Vein endothelial cell (primary cell): Measurements from ENCODE around the gene RNF31. TPM values are rescaled to one million over a fixed set of nuclear protein-coding genes. Genes with fewer than 3 reads are reported as not detected.

Experiments
- small RNA-seq: library from RNA; depleted of rRNA; stranded (forward); fragments of <200 nt; gene quantifications from one replicate; pipeline ENCODE3, GENCODE V24; 2012
- total RNA-seq: library from RNA; depleted of rRNA; stranded (reverse); fragments of >200 nt; gene quantifications from 2 replicates; pipeline ENCODE4 v1.2.3, GENCODE V29; 2012

The RNF31 gene
- total RNA-seq, result 48.3 and 60.3 TPM in 2 replicates

DNA sequence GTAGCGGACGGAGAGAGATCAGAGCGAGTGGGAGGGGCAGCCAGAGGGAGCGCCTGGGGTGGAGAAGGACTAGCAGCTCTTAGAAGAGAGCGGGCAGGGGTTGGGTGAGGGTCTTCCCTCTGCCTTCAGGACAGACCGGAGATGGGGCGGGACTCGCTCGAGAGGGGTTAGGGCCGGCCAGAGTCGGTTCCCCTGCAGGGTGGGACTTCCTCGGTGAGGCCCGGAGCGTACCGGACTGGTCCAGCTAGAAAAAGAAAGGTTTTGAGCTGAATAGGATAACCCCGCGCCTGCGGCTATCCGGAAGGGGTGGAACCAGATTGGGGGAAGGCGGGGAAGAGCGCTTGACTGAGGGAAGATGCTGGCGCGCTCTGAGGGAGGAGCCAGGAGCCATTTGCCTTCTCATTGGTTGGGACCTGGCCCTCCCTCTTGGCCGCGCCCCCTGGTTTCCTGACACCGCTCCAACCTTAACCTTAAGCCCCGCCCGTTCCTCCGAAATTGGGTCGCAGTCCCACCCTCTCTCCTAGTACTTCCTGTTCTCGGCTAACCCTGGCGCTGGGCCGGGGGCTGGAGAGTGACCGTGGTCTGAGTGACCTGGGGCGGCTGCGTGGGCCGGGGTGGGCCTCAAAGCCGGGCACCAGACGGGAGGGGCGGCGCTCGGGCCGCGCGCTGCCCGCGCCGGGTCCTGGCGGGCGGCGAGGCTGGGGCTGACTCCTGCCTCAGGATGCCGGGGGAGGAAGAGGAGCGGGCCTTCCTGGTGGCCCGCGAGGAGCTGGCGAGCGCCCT lies at the start of gene RNF31:
RNF31 (plus strand) TSS at position 521 of the 783 bp plus-strand sequence; CDS start at position 722, 201 bp downstream.

GRCh38 chr14:24114532-24115421 lies 32.5 kb upstream of the RNF31 start, which contains the start of the genes DCAF11 and NRL:
Gene DCAF11 (plus strand): TSS chr14:24114777. CDS start chr14:24115595, 818 bp downstream.
Gene NRL (minus strand): TSS chr14:24114949. CDS start chr14:24082848, 32,101 bp downstream.

GRCh38 chr14:24130380-24130716 lies 16.9 kb upstream of the RNF31 start, which contains the start of gene FITM1:
Gene FITM1 (plus strand): TSS chr14:24130659. CDS start chr14:24131564, 905 bp downstream.

GRCh38 chr14:24135834-24136683 lies 11.2 kb upstream of the RNF31 start, which contains the start of gene PSME1:
Gene PSME1 (plus strand): TSS chr14:24136194. CDS start chr14:24136263, 69 bp downstream.

DNA sequence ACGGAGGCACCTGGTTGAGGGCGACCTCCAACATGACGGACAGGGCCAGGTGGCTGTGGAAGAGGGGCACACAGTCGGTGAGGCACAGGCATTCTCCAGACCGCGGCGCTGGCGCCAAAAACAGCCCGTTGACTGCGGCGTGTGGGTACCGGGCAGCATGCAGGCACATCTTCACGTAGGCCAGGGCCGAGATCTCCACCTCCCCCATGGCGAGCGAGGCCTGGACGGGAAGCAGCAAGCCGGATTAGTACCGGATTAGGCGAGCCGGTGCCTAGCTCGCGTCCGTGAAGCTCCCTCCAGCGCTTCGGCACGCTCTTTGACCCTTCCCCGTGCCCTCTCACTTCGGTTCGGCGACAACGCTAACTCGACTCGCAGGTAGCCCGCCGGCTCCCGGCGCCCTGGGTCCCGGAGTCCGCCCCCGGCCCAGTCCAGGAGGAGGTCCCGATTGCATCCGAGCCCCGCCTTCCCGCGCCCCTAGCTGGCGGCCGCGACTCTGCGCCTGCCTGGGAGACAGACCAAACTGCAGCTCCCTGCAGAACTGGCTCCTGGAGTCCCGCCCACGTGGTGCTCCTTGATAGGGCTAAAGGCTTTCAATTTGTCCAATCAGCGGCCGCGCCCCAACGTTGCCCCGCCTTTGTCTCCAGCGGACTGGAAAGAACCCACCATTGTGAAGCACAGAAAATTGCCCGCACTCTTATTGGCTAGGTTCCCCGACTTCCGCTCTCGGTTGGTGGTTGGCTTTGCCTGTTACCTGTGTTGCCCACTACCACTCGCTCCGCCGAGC lies 6.0 kb upstream of the RNF31 start, which contains the start of gene EMC9:
EMC9 (minus strand) TSS at position 495 of the 784 bp plus-strand sequence; CDS start at position 208, 287 bp downstream.

GRCh38 chr14:24146453-24146977 lies 783 bp upstream of the RNF31 start, which contains the start of gene PSME2:
Gene PSME2 (minus strand): TSS chr14:24146610. CDS start chr14:24146581, 29 bp downstream.

DNA sequence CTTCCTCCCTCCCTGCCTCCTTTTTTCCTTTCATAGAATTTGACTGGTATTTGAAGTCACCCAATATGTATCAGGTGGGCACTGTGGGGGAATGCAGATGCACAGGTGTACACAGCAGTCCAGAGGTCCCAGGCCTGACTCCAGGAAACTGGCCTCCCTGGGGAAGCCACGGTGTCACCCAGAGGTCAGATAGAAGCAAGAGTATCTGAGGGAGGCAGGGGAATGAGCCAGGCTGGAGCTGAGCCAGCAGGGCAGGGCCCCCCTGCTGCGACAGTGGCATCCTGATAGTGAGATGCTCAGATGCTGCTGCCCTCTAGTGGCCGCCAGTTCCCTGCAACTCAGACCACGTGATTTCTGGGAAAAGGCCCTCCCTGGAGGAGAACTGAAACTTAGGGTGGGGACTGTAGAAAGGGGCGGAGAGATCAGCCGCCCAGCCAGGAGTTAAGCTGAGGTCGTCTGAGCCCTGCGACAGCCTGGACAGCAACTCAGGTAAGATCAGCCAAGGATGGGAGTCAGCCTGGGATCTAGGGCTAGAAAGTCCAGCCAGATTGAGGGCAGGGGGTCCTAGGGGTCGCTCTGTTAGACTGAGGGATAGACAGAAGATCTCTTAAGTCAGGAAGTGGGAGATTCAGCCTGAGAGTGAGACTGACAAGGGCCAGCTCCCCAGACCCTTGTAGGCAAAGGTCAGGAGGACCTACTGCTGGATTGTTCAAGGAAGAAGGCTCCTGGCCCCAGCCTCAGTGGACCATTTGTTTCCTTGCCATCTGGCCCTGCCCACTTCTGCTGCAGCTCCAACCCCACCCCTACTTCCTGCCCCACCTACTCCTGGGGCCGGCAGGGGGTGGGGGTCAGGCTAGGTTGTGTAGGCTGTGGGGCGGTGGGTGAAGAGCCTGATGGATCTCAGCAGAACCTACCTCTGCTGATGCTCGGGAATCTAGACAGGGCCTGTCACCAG lies 13.8 kb downstream of the RNF31 start, which contains the start of gene IRF9:
IRF9 (plus strand) TSS at position 416 of the 955 bp plus-strand sequence. CDS start 880 bp downstream, outside the sequence.

DNA sequence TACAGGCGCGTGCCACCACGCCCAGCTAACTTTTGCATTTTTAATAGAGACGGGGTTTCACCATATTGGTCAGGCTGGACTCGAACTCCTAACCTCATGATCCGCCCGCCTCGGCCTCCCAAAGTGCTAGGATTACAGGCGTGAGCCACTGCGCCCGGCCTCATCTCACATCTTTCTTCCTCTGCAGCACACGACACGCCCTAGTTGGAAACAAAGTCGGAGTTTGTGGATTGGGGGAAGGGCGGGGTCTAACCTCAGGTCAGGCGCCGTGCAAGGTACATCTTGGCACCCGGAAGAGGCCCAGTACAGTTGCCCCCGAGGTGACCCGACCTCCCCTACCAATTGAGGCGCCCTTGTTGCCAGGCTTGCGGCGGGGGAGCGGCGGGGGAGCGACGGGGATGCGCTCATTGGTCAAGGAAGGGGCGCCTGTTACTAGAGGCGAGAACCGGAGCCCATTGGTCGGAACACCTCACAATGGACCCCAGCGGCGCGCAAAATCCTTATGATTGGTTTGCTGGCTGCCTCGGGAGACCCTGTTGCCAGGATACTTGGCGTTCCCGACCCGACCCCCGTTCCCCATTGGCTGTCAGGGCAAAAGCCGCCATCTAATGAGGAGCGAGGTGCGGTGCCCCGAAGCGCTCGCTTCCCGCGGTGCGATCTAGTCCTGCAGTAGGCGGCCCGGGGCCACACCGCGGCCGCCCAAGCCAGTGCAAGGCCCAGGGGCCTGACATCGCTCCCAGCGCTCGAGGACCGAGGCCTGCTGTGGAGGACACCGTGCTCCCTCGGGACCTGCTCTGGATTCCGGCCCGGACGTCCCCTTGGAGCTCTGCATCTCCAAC lies 24.3 kb downstream of the RNF31 start, which contains the start of gene REC8:
REC8 (plus strand) TSS at position 659 of the 839 bp plus-strand sequence. CDS start 473 bp downstream, outside the sequence.

GRCh38 chr14:24188251-24189058 lies 41.2 kb downstream of the RNF31 start, which contains the start of gene IPO4:
Gene IPO4 (minus strand): TSS chr14:24188816. CDS start chr14:24188787, 29 bp downstream.

DNA sequence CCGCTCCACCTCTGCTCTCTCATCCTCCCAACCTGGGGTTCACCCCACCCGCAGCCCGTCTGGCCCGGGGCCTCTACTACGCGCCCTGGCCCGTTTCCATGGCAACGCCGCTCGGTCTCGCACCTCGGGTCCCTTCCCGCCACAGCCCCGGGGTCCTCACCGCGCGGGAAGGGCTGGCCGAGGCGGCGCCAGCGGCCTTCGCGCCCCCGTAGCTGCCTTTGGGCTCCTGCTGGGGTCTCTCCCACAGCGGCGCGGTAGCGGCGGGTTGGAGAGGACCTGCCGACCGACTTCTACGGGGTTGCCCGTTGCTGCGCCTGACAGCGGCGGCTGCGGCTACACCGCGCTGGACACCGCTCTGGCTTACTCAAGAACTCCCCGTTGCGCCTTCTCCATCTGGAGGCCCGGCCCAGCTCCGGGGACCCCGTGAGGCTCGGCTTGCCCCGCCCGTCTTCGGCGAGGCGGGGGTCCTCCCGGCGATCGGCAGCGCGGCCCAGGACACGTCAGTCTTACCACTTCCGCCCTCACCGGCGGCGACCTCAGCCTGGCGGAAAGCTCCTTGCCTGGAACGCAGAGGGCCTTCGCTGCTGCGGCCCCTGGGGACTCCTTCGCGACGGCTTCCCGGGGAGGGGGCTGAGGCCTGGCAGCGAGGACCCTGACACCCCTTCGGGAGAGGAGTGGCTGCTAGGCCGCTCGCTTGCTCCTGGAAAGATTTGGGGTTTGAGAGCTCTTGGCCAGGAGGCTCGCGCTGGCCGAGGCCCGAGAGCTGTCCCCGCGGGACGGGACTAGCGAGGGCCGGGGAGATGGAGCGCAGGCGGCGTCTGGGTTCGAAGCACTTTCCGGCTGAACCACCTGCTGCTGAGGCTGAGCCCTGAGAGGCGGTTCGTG lies 48.1 kb downstream of the RNF31 start, which contains the start of gene TM9SF1:
TM9SF1 (minus strand) TSS at position 256 of the 885 bp plus-strand sequence. CDS start 422 bp downstream, outside the sequence.

Small RNA genes within 50 kb of the gene (small RNA-seq; reads per million reads assigned to genes)
- gene AL136295.4 (0.13 reads per million), gene CHMP4A (0.08 reads per million), gene IPO4 (not detected), gene IRF9 (0.11 reads per million), gene RNA5SP383 (0.27 reads per million, percentile 4 among the genes with 10 or more reads in this experiment)

Other genes with a start within 250 kb of the RNF31 start
- 31.7 and 35.9 TPM in 2 replicates for gene DHRS4, start 193.7 kb upstream of the RNF31 start, total RNA-seq
- 8.6 and 10.8 TPM in 2 replicates for gene DHRS4L2, start 158.6 kb upstream of the RNF31 start, total RNA-seq
- under 0.01 TPM in 1 of 2 replicates, not detected in the other for gene CARMIL3, start 95.5 kb upstream of the RNF31 start, total RNA-seq
- gene CPNE6, start 75.9 kb upstream of the RNF31 start, total RNA-seq, result not detected in 2 replicates
- 3.0 and 8.5 TPM in 2 replicates for gene PCK2, start 53.2 kb upstream of the RNF31 start, total RNA-seq
- gene DCAF11, start 32.7 kb upstream of the RNF31 start, total RNA-seq, result 47.0 and 51.9 TPM in 2 replicates
- 0.98 and 1.1 TPM in 2 replicates for gene NRL, start 32.5 kb upstream of the RNF31 start, total RNA-seq
- gene FITM1, start 16.8 kb upstream of the RNF31 start, total RNA-seq, result 0.65 TPM in 1 of 2 replicates, not detected in the other
- 68.6 and 101 TPM in 2 replicates for gene PSME1, start 11.3 kb upstream of the RNF31 start, total RNA-seq
- gene EMC9, start 5.9 kb upstream of the RNF31 start, total RNA-seq, result 8.5 and 16.3 TPM in 2 replicates
- gene PSME2, start 888 bp upstream of the RNF31 start, total RNA-seq, result 54.7 and 62.1 TPM in 2 replicates
- gene IRF9, start 13.8 kb downstream of the RNF31 start, total RNA-seq, result 31.0 and 35.6 TPM in 2 replicates
- 1.3 and 4.1 TPM in 2 replicates for gene REC8, start 24.6 kb downstream of the RNF31 start, total RNA-seq
- gene IPO4, start 41.3 kb downstream of the RNF31 start, total RNA-seq, result 51.3 and 58.8 TPM in 2 replicates
- gene TM9SF1, start 47.9 kb downstream of the RNF31 start, total RNA-seq, result 53.6 and 62.3 TPM in 2 replicates
- 0.10 TPM in 1 of 2 replicates, not detected in the other for gene TSSK4, start 58.2 kb downstream of the RNF31 start, total RNA-seq
- 25.6 and 33.3 TPM in 2 replicates for gene CHMP4A, start 66.0 kb downstream of the RNF31 start, total RNA-seq
- gene MDP1, start 68.6 kb downstream of the RNF31 start, total RNA-seq, result 9.1 TPM in 2 replicates
- 128 and 131 TPM in 2 replicates for gene NEDD8, start 84.9 kb downstream of the RNF31 start, total RNA-seq
- 67.4 and 69.9 TPM in 2 replicates for gene GMPR2, start 85.4 kb downstream of the RNF31 start, total RNA-seq
- gene TINF2, start 95.1 kb downstream of the RNF31 start, total RNA-seq, result 55.5 and 59.4 TPM in 2 replicates
- gene TGM1, start 115.7 kb downstream of the RNF31 start, total RNA-seq, result 0.98 and 1.8 TPM in 2 replicates
- gene RABGGTA, start 124.1 kb downstream of the RNF31 start, total RNA-seq, result 35.1 and 45.1 TPM in 2 replicates
- gene DHRS1, start 152.3 kb downstream of the RNF31 start, total RNA-seq, result 12.4 and 21.6 TPM in 2 replicates
- 32.3 and 34.9 TPM in 2 replicates for gene NOP9, start 152.4 kb downstream of the RNF31 start, total RNA-seq
- gene CIDEB, start 160.5 kb downstream of the RNF31 start, total RNA-seq, result 1.6 and 3.0 TPM in 2 replicates
- 6.5 and 10.6 TPM in 2 replicates for gene LTB4R2, start 162.6 kb downstream of the RNF31 start, total RNA-seq
- 2.9 and 3.2 TPM in 2 replicates for gene LTB4R, start 164.0 kb downstream of the RNF31 start, total RNA-seq
- 55.1 and 90.2 TPM in 2 replicates for gene ADCY4, start 187.6 kb downstream of the RNF31 start, total RNA-seq
- gene RIPK3, start 192.5 kb downstream of the RNF31 start, total RNA-seq, result 4.2 and 4.9 TPM in 2 replicates
- 11.4 and 20.0 TPM in 2 replicates for gene NFATC4, start 220.7 kb downstream of the RNF31 start, total RNA-seq